Measurements from ENCODE around the gene FBXO31. TPM values are rescaled to one million over a fixed set of nuclear protein-coding genes. Genes with fewer than 3 reads are reported as not detected.

Gene FBXO31
- total and polyA plus RNA-seq, 2 donors from 2014 or later = 12.5 to 34.9 TPM

- no peak for TF ChIP-seq CTCF (IDR thresholded peaks at IDR 0.05; ENCODE audit: borderline replicate concordance, extremely low read depth, insufficient read depth)
- no peak overlapping the region for H3K27ac ChIP-seq (ENCODE audit: low read depth in 2 of 2, low read length in 2 of 2)
- no peaks in the 10 kb centered on the region for H3K4me1 ChIP-seq (ENCODE audit: control insufficient read depth in 2 of 3, insufficient read depth in 2 of 3, low read depth in 1 of 3, low read length in 3 of 3)
- peak in 4 of 5 donors; percentile 65 to 77 (median 72) for DNase-seq
- FAIRE-seq = no peak
- no peaks in the 10 kb centered on the region for H3K27me3 ChIP-seq (ENCODE audit: control insufficient read depth, insufficient read depth, low read length)
- peaks cover 2 to 11% (median 5%) of the 10 kb centered on the region in 3 donors for H3K36me3 ChIP-seq (ENCODE audit: control insufficient read depth in 2 of 3, insufficient read depth in 3 of 3, low read length in 3 of 3)
- no peak overlapping the region for H3K9ac ChIP-seq (ENCODE audit: low read length in 3 of 3)
- H3K4me3 ChIP-seq (ENCODE audit: low read length in 3 of 3) = no peak overlapping the region
- intact Hi-C loops (cut with DNase I) = no loop called here
- H3K9me3 ChIP-seq (ENCODE audit: control insufficient read depth in 2 of 3, insufficient read depth in 1 of 3, low read length in 3 of 3) = no peaks in the 10 kb centered on the region
Observed at GRCh38 chr16:87345726-87346424, 37.7 kb downstream of the FBXO31 start.

- Histone ChIP-seq H3K27me3 (ENCODE audit: control insufficient read depth, insufficient read depth, low read length) (no peaks in the 10 kb centered on the region), H3K9me3 (ENCODE audit: control insufficient read depth in 2 of 3, insufficient read depth in 1 of 3, low read length in 3 of 3) (no peaks in the 10 kb centered on the region), H3K9ac (ENCODE audit: low read length in 3 of 3) (no peak overlapping the region), H3K4me3 (ENCODE audit: low read length in 3 of 3) (no peak overlapping the region), H3K36me3 (ENCODE audit: control insufficient read depth in 2 of 3, insufficient read depth in 3 of 3, low read length in 3 of 3) (peaks cover 4 to 11% (median 5%) of the 10 kb centered on the region in 3 donors), H3K4me1 (ENCODE audit: control insufficient read depth in 2 of 3, insufficient read depth in 2 of 3, low read depth in 1 of 3, low read length in 3 of 3) (no peaks in the 10 kb centered on the region), H3K27ac (ENCODE audit: low read depth in 2 of 2, low read length in 2 of 2) (no peak overlapping the region)
- intact Hi-C loops (cut with DNase I) = no loop called here
- DNase-seq = no peak
- FAIRE-seq = no peak
- TF ChIP-seq CTCF (IDR thresholded peaks at IDR 0.05; ENCODE audit: borderline replicate concordance, extremely low read depth, insufficient read depth) = no peak
Observed at GRCh38 chr16:87344931-87345631, 38.5 kb downstream of the FBXO31 start.

DNA sequence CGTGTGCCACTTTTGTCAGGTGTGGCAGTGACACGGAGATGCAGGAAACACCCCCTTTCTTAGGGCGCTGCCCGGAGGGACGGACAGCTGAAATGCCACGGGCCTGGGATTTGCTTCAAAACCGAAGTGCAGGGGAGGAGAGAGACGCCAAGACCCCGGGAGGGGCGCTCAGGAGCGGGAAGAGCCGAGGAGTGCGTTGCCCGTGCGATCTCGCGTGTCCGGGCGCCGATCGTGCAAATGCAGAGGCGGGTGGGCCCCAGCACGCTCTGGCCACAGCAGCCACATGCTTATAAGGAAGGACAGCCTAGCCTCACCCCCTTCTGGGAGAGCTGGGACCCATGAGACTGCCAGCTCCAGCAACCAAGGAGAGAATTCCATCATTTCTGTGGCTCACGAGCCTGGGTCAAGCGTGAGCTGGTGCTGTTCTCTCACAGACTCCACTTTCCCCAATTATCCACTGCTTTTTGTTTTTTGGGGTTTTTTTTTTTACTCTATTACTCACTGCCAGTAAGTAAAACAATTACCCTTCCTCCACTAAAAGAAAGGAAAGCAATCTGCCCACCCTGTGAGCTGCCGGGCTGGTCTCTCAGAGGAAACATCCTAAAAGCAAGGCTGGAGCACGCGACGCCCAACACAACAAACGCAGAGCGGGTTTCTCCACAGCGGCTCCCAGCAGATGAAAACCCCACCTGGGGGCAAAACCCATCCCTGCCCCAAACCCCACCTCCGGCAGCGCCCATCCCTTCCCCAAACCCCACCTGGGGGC is 39.2 kb downstream of the FBXO31 start:
- intact Hi-C loops (cut with DNase I) = no loop called here
- H3K9ac ChIP-seq (ENCODE audit: low read length in 3 of 3) = no peak overlapping the region
- no peak overlapping the region for H3K4me3 ChIP-seq (ENCODE audit: low read length in 3 of 3)
- DNase-seq (peak in 1 of 5 donors; percentile 42), FAIRE-seq (no peak)
- TF ChIP-seq CTCF (IDR thresholded peaks at IDR 0.05; ENCODE audit: borderline replicate concordance, extremely low read depth, insufficient read depth) = no peak
- H3K27ac ChIP-seq (ENCODE audit: low read depth in 2 of 2, low read length in 2 of 2) = no peak overlapping the region
- H3K36me3 ChIP-seq (ENCODE audit: control insufficient read depth in 2 of 3, insufficient read depth in 3 of 3, low read length in 3 of 3) = peaks cover 4 to 11% (median 7%) of the 10 kb centered on the region in 3 donors
- H3K9me3 ChIP-seq (ENCODE audit: control insufficient read depth in 2 of 3, insufficient read depth in 1 of 3, low read length in 3 of 3) = no peaks in the 10 kb centered on the region
- no peaks in the 10 kb centered on the region for H3K27me3 ChIP-seq (ENCODE audit: control insufficient read depth, insufficient read depth, low read length)
- no peaks in the 10 kb centered on the region for H3K4me1 ChIP-seq (ENCODE audit: control insufficient read depth in 2 of 3, insufficient read depth in 2 of 3, low read depth in 1 of 3, low read length in 3 of 3)

All from kidney (tissue), 14 donors.